HepG2 (cell line): ENCODE measurements around the gene LMAN2. TPM values are rescaled to one million over a fixed set of nuclear protein-coding genes. Genes with fewer than 3 reads are reported as not detected.

Experiments
- ATAC-seq: fragments of 200-7000 bp; cut with Tn5 transposase; 3 replicates; pipeline ENCODE4 v1.9.1; 2020; ENCODE audit warnings: mild to moderate bottlenecking, moderate library complexity
- BruUV-seq: library from RNA; stranded (reverse); fragments of 400-500 nt; replicated peaks from 2 replicates; lab custom pipeline; 2021; lab: Mats Ljungman, UMichigan
- CTCF ChIA-PET: fragments of 300-600 bp; formaldehyde crosslinking; extraction: SDS; loops from one replicate; lab custom pipeline; 2021; ENCODE audit warnings: low total read pairs, inconsistent platforms, low intra/inter-chr PET ratio; lab: Yijun Ruan, JAX
- POLR2A ChIA-PET: fragments of 350-600 bp; sonication (Branson Sonifier 250); formaldehyde crosslinking; loops from one replicate; lab custom pipeline; 2020; ENCODE audit warnings: antibody characterized with exemption, inconsistent platforms; lab: Yijun Ruan, JAX
- DNase-seq: peaks from one replicate; pipeline ENCODE4 v3.0.0-alpha.2; 2015; ENCODE audit warnings: low spot score
- FAIRE-seq: peaks from 3 replicates; lab custom pipeline; 2011; peaks lifted over from hg19 to GRCh38; lab: Jason Lieb, UNC
- H2AFZ ChIP-seq: one replicate; pipeline ENCODE4 v1.6.1; 2011; ENCODE audit warnings: low read length, inconsistent platforms
- H3K27ac ChIP-seq: fragments of 300-600 bp; 3 replicates; pipeline ENCODE4 v1.8.0; 2011; ENCODE audit warnings: mixed run types, mild to moderate bottlenecking, mixed read lengths, low read length, inconsistent platforms; ENCODE audit not compliant: insufficient read depth; ENCODE audit errors: extremely low read length
- H3K27me3 ChIP-seq, 2 experiments: fragments of 200-600 bp in 1 of 2; 2 replicates in 1 of 2; 3 replicates in 1 of 2; pipeline versions ENCODE4 v1.6.0 to v1.8.0; 2011; ENCODE audit warnings: low read length in 2 of 2, mild to moderate bottlenecking in 2 of 2, moderate library complexity in 2 of 2, inconsistent platforms in 1 of 2; ENCODE audit not compliant: insufficient read depth in 2 of 2, control insufficient read depth in 1 of 2
- H3K36me3 ChIP-seq, 2 experiments: fragments of 200-600 bp in 1 of 2; replicated peaks in 1 of 2; 2 replicates in 1 of 2; 3 replicates in 1 of 2; pipeline versions ENCODE4 v1.5.1 to v1.8.0; 2011; ENCODE audit warnings: low read length in 2 of 2, inconsistent platforms in 1 of 2; ENCODE audit not compliant: insufficient read depth in 2 of 2, control insufficient read depth in 1 of 2
- H3K4me1 ChIP-seq: 2 replicates; pipeline ENCODE4 v1.5.1; 2012; ENCODE audit warnings: low read length, inconsistent platforms; ENCODE audit not compliant: insufficient read depth
- H3K4me2 ChIP-seq: 2 replicates; pipeline ENCODE4 v1.6.0; 2011; ENCODE audit warnings: low read depth, low read length, inconsistent platforms
- H3K4me3 ChIP-seq, 3 experiments: fragments of 200-600 bp in 1 of 3; sonication (generic), shearing (Covaris generic) in 1 of 3; replicated peaks in 1 of 3; 2 replicates each; pipeline ENCODE4 v1.5.1; 2011 to 2016; ENCODE audit warnings: low read length in 3 of 3, inconsistent platforms in 2 of 3, low read depth in 2 of 3, mild to moderate bottlenecking in 2 of 3, control low read depth in 1 of 3, mixed read lengths in 1 of 3; ENCODE audit not compliant: insufficient read depth in 1 of 3
- H3K79me2 ChIP-seq: one replicate; pipeline ENCODE4 v1.6.1; 2011; ENCODE audit warnings: low read length, inconsistent platforms; ENCODE audit not compliant: insufficient read depth
- H3K9ac ChIP-seq: 2 replicates; pipeline ENCODE4 v1.6.0; 2011; ENCODE audit warnings: mild to moderate bottlenecking, low read depth, low read length, inconsistent platforms; ENCODE audit not compliant: insufficient read depth
- H3K9me3 ChIP-seq: 2 replicates; pipeline ENCODE4 v1.5.1; 2012; ENCODE audit warnings: mild to moderate bottlenecking, low read length
- H4K20me1 ChIP-seq: 2 replicates; pipeline ENCODE4 v1.6.0; 2011; ENCODE audit warnings: inconsistent platforms, mild to moderate bottlenecking, low read length, moderate library complexity; ENCODE audit not compliant: insufficient read depth
- CBX5 ChIP-seq: sonication (generic); formaldehyde crosslinking; IDR thresholded peaks from 2 replicates; pipeline ENCODE4 v1.4.0; 2020; ENCODE audit warnings: missing genetic modification reagents, borderline replicate concordance
- EZH2 ChIP-seq: conservative IDR thresholded peaks from 2 replicates; pipeline ENCODE4 v1.6.1; 2012; ENCODE audit warnings: mild to moderate bottlenecking, low read depth, low read length, moderate library complexity
- KDM1A ChIP-seq: IDR thresholded peaks from 2 replicates; pipeline ENCODE4 v1.6.1; 2016; ENCODE audit warnings: missing compliant biosample characterization
- MBNL3 ChIP-seq: fragments of 250-450 bp; sonication (Bioruptor Pico); conservative IDR thresholded peaks from 2 replicates; pipeline ENCODE4 v1.8.0; 2022; ENCODE audit warnings: mild to moderate bottlenecking, inconsistent platforms
- NCOA2 ChIP-seq: sonication (generic); formaldehyde crosslinking; IDR thresholded peaks from 2 replicates; pipeline ENCODE4 v1.8.0; 2022; ENCODE audit warnings: inconsistent platforms
- PRPF4 ChIP-seq: fragments of 200-400 bp; formaldehyde crosslinking; IDR thresholded peaks from 2 replicates; pipeline ENCODE4 v1.6.1; 2016; ENCODE audit warnings: low read length, low read depth; ENCODE audit not compliant: poor library complexity, severe bottlenecking
- ZBTB8A ChIP-seq: sonication (generic); formaldehyde crosslinking; IDR thresholded peaks from 2 replicates; pipeline ENCODE4 v1.4.0; 2020; ENCODE audit warnings: mild to moderate bottlenecking, low read depth, missing genetic modification reagents, borderline replicate concordance
- ZFP37 ChIP-seq: sonication (generic); formaldehyde crosslinking; IDR thresholded peaks from 2 replicates; pipeline ENCODE4 v1.4.0; 2020; ENCODE audit warnings: missing genetic modification reagents, borderline replicate concordance
- ZNF263 ChIP-seq: sonication (generic); formaldehyde crosslinking; IDR thresholded peaks from 2 replicates; pipeline ENCODE4 v1.4.0; 2020; ENCODE audit warnings: missing genetic modification reagents
- ZNF446 ChIP-seq: sonication (generic); formaldehyde crosslinking; IDR thresholded peaks from 2 replicates; pipeline ENCODE4 v1.5.0; 2020; ENCODE audit warnings: mild to moderate bottlenecking, missing genetic modification reagents
- ZNF563 ChIP-seq: sonication (generic); formaldehyde crosslinking; IDR thresholded peaks from 2 replicates; pipeline ENCODE4 v1.8.0; 2022; ENCODE audit warnings: mild to moderate bottlenecking, moderate library complexity, missing genetic modification reagents
- ZNF7 ChIP-seq: IDR thresholded peaks from 2 replicates; pipeline ENCODE4 v1.6.1; 2016; ENCODE audit warnings: missing biosample characterization, missing genetic modification reagents
- ZNF788 ChIP-seq: sonication (generic); formaldehyde crosslinking; IDR thresholded peaks from 2 replicates; pipeline ENCODE4 v1.5.0; 2020; ENCODE audit warnings: mild to moderate bottlenecking, missing genetic modification reagents, borderline replicate concordance
- WGBS: methylation state at CpG from one replicate; pipeline ENCODE4 v1.1.6; 2017; ENCODE audit warnings: low lambda C conversion rate; 5-methylcytosine and 5-hydroxymethylcytosine counted together
- in situ Hi-C: cut with HindIII; loops from 2 replicates; pipeline ENCODE4 v1.10.0; 2017; ENCODE audit warnings: low pct_unique_long_range_greater_than_20kb; ENCODE audit not compliant: extremely low pct_ligation_motif_present
- intact Hi-C: fragments of 100-400 bp; cut with micrococcal nuclease; formaldehyde crosslinking; loops from one replicate; pipeline ENCODE4 v1.10.0; 2022; ENCODE audit not compliant: unreplicated experiment
- polyA plus RNA-seq, 8 experiments: library from polyadenylated mRNA; depleted of rRNA in 3 of 8; stranded (reverse) in 7 of 8; unstranded in 1 of 8; fragments of >200 nt; fragmentation: Illumina TruSeq in 4 of 8; extraction: Trizol in 4 of 8; gene quantifications; 2 replicates each; pipeline versions ENCODE4 v1.2.1 to v1.2.3, GENCODE V29; 2011 to 2016; ENCODE audit warnings: low read depth in 4 of 8, missing spikeins in 1 of 8, mixed read lengths in 1 of 8; ENCODE audit not compliant: insufficient read depth in 1 of 8
- total RNA-seq, 5 experiments: library from RNA; depleted of rRNA; stranded (reverse); fragments of >200 nt; fragmentation: Illumina TruSeq; extraction: Trizol; gene quantifications; 2 replicates each; pipeline ENCODE4 v1.2.3, GENCODE V29; 2016; ENCODE audit warnings: low read depth in 1 of 5
- TF ChIP-seq, protein P1 (sequence below): sonication (generic); formaldehyde crosslinking; IDR thresholded peaks from 2 replicates; pipeline ENCODE4 v1.5.1; 2020; ENCODE audit warnings: missing genetic modification reagents, mild to moderate bottlenecking, borderline replicate concordance
- TF ChIP-seq, protein P2 (sequence below): IDR thresholded peaks from 2 replicates; pipeline ENCODE4 v1.6.1; 2016; ENCODE audit warnings: low read depth, borderline replicate concordance
- TF ChIP-seq, protein P3 (sequence below): sonication (generic); formaldehyde crosslinking; conservative IDR thresholded peaks from 2 replicates; pipeline ENCODE4 v1.4.0; 2020; ENCODE audit warnings: missing genetic modification reagents
- TF ChIP-seq, protein P4 (sequence below): sonication (generic); formaldehyde crosslinking; IDR thresholded peaks from 2 replicates; pipeline ENCODE4 v1.8.0; 2022; ENCODE audit warnings: missing genetic modification reagents, low read depth, mild to moderate bottlenecking, borderline replicate concordance
- TF ChIP-seq, protein P5 (sequence below): sonication (generic); formaldehyde crosslinking; IDR thresholded peaks from 2 replicates; pipeline ENCODE4 v1.5.0; 2020; ENCODE audit warnings: missing genetic modification reagents, mild to moderate bottlenecking, borderline replicate concordance

Gene LMAN2
- total and polyA plus RNA-seq, 2 of the 13 experiments (the other 11 are each of a cell fraction or from before 2014, with no cell fraction given) = 191 to 197 TPM

DNA sequence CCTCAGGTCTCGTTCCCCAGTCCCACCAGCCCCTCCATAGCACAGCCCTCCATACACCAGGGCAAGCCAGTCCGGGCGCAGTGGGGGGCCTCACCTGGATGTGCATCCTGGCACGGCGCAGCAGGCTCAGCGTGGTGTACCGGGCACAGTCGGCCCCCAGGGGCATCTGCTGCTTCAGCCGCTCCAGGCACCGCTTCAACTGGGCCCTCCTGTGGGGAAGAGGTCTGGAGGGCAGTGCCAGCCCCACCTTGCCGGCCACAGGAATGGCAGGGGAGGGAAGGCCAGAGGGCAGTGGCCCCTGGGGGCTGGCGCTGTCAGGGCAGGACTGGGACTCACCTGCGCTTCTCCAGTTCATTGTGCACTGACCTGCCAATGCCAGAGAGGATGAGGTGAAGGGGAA, 41.1 kb downstream of the LMAN2 start (continued):
- TF ChIP-seq, protein P1, sequence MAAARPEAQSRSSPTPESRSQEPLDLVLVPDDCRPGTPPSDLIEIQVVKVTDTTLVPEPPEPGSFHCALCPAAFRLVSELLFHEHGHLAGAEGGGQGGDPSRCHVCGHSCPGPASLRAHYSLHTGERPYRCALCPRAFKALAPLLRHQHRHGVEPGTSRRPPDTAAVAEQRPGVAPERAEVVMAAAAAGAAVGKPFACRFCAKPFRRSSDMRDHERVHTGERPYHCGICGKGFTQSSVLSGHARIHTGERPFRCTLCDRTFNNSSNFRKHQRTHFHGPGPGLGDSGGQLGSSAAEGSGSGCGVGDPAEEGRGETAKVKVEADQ (CRISPR knock-in tag) = no peak

DNA sequence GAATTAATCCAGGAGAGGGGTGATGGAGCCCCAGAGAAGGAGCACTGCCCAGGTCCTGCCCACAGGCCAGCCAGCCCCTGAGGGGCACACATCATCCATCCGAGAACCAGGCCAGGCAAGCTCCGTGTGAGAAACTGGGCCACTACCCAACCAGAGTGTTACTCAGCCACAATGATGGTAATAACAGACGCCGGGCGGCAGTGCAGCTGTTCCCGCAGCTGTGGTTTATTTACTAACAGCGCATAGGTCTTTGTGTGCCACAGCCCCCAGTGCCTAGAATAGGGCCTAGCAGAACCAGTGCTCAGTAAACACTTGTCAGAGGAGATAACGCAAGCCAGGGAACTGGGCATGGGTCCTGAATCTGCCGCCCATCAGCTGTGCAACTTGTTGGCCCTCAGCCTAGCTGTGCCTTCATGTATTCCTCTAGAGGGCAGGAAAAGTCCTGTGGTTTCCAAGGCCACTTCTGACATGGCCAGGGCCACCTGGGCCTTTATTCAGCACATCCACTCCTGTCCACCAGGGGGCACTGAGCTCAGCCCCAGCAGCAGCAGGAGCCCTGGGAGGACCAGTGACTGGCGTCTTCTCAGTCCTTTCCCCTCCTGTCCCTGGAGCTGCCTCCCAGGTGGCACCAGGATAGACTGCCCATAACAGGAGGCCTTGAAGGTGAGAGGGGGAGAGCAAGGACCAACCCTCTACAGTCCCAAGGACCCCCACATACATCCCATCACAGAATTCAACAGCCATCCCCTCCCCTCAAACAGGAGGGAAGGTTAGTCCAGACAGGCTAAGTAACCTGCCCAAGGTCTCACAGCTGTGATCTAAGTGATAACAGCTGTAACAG, 41.9 kb downstream of the LMAN2 start:
- peak; percentile 56 for ATAC-seq
- Histone ChIP-seq H3K4me2 (peak overlapping the region; percentile 89; the same call in 1 of the 2 replicates), H3K4me1 (peaks cover 57% of the 10 kb centered on the region), H2AFZ (no peak overlapping the region), H3K9me3 (no peaks in the 10 kb centered on the region), H3K27ac (no peak overlapping the region), H3K36me3 (peaks cover 7 to 27% of the 10 kb centered on the region in 2 experiments), H3K79me2 (peaks cover 16% of the 10 kb centered on the region), H3K27me3 (no peaks in the 10 kb centered on the region), H4K20me1 (peaks cover 19% of the 10 kb centered on the region), H3K4me3 (no peak overlapping the region), H3K9ac (no peak overlapping the region)
- FAIRE-seq = peak; percentile 92
- DNase-seq = peak; percentile 79
- in situ Hi-C loops (loop anchor here (5.0 kb wide), 2 partner anchors 53 to 138 kb away; partner anchors contain the start of gene PRR7), intact Hi-C loops (loop anchor here (5.0 kb wide), 1 partner anchor 188 kb away; the partner anchor contains the start of gene PDLIM7)
- ChIA-PET CTCF (interaction anchor here (1.2 to 1.6 kb wide), 3 partner anchors 8 to 146 kb away, joined by 3 to 9 read pairs (median 6); no protein-coding TSS in a partner anchor), POLR2A (interaction anchor here (0.6 to 4.0 kb wide), 12 partner anchors 42 to 223 kb away, joined by 3 to 30 read pairs (median 4); partner anchors contain the start of genes FGFR4, LMAN2 and PDLIM7)
- 80% methylated on average over 4 of the region's 10 CpGs for WGBS
- no TSS peak for BruUV-seq
- TF ChIP-seq EZH2 = no peak
- TF ChIP-seq ZNF788 (CRISPR knock-in tag) = 0 out of 2 replicates have a peak, but pooled peaks have one; percentile 61
- TF ChIP-seq ZNF563 = no peak
- no peak; the same call in 1 of the 2 replicates for TF ChIP-seq ZNF263
- no peak for TF ChIP-seq ZNF7
- TF ChIP-seq, protein P2, sequence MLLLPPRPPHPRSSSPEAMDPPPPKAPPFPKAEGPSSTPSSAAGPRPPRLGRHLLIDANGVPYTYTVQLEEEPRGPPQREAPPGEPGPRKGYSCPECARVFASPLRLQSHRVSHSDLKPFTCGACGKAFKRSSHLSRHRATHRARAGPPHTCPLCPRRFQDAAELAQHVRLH = 0 out of 2 replicates have a peak, but pooled peaks have one; percentile 22
- TF ChIP-seq, protein P3, sequence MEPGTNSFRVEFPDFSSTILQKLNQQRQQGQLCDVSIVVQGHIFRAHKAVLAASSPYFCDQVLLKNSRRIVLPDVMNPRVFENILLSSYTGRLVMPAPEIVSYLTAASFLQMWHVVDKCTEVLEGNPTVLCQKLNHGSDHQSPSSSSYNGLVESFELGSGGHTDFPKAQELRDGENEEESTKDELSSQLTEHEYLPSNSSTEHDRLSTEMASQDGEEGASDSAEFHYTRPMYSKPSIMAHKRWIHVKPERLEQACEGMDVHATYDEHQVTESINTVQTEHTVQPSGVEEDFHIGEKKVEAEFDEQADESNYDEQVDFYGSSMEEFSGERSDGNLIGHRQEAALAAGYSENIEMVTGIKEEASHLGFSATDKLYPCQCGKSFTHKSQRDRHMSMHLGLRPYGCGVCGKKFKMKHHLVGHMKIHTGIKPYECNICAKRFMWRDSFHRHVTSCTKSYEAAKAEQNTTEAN (CRISPR knock-in tag) = no peak
- TF ChIP-seq NCOA2 (CRISPR knock-in tag) = no peak
- TF ChIP-seq, protein P4, sequence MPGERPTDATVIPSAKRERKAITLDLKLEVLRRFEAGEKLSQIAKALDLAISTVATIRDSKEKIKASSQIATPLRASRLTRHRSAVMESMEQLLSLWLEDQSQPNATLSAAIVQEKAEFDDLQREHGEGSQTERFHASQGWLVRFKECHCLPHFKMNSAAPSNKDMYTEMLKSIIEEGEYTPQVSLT (CRISPR knock-in tag) = no peak
- TF ChIP-seq CBX5 (CRISPR knock-in tag) = peak; percentile 25; the same call in 1 of the 2 replicates
- TF ChIP-seq, protein P5, sequence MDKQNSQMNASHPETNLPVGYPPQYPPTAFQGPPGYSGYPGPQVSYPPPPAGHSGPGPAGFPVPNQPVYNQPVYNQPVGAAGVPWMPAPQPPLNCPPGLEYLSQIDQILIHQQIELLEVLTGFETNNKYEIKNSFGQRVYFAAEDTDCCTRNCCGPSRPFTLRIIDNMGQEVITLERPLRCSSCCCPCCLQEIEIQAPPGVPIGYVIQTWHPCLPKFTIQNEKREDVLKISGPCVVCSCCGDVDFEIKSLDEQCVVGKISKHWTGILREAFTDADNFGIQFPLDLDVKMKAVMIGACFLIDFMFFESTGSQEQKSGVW = no peak
- no peak for TF ChIP-seq ZFP37
- no peak for TF ChIP-seq PRPF4
- TF ChIP-seq MBNL3 (CRISPR knock-in tag) = no peak
- no peak for TF ChIP-seq ZBTB8A (CRISPR knock-in tag)
- TF ChIP-seq ZNF446 (CRISPR knock-in tag) = no peak
- no peak for TF ChIP-seq KDM1A (CRISPR knock-in tag)
